ENCODE results near the gene NSD1. TPM values are rescaled to one million over a fixed set of nuclear protein-coding genes. Genes with fewer than 3 reads are reported as not detected.

The NSD1 gene
- total and polyA plus RNA-seq, 2 of the 8 experiments (the other 6 are each of a cell fraction or from before 2014, with no cell fraction given), result 22.8 to 168 TPM

DNA sequence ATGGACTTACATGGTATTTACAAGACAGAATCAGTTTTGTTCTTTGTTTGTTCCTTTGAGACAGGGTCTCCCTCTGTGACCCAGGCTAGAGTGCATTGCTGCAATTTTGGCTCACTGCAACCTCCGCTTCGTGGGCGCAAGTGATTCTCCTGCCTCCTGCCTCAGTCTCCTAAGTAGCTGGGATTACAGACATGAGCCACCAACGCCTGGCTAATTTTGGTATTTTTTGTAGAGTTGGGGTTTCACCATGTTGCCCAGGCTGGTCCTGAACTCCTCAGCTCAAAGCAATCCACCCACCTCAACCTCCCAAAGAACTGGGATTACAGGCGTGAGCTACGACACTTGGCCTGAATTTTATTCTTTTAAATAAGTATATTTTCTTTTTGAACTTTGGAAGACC lies 142.3 kb downstream of the NSD1 start:
- no peaks in the 10 kb centered on the region for H3K27me3 ChIP-seq (replicated peaks in 1 of 4; ENCODE audit: control insufficient read depth in 3 of 4, extremely low read depth in 1 of 4, insufficient read depth in 3 of 4, low read length in 3 of 4)
- no peak overlapping the region for H2BK15ac ChIP-seq (ENCODE audit: low read length)
- no peak overlapping the region for H2BK5ac ChIP-seq (ENCODE audit: low read depth, low read length)
- FAIRE-seq (no peak), DNase-seq (ENCODE audit: low read depth in 1 of 2, low spot score in 2 of 2) (no peak)
- no peak overlapping the region for H2AFZ ChIP-seq (ENCODE audit: low read length)
- ChIA-PET POLR2A (ENCODE audit: partially characterized antibody) (interaction anchor here (0.6 to 0.9 kb wide), 2 partner anchors 23 to 137 kb away, joined by 3 to 4 read pairs; no protein-coding TSS in a partner anchor), CTCF (ENCODE audit: partially characterized antibody) (no interaction called here)
- no peak overlapping the region for H2AK5ac ChIP-seq (ENCODE audit: low read depth, low read length)
- H3K23me2 ChIP-seq (ENCODE audit: low read depth, low read length), result no peaks in the 10 kb centered on the region
- H2BK120ac ChIP-seq (replicated peaks; ENCODE audit: low read depth, low read length), result no peak overlapping the region
- H3K79me2 ChIP-seq (ENCODE audit: control insufficient read depth in 1 of 2, insufficient read depth in 2 of 2, low read length in 2 of 2), result no peaks in the 10 kb centered on the region
- H3K4me2 ChIP-seq (ENCODE audit: insufficient read depth in 1 of 2, low read depth in 2 of 2, low read length in 2 of 2), result no peak overlapping the region
- H3K23ac ChIP-seq (ENCODE audit: insufficient read length), result no peak overlapping the region
- H3K79me1 ChIP-seq (ENCODE audit: low read depth, low read length), result no peaks in the 10 kb centered on the region
- H3K27ac ChIP-seq (ENCODE audit: low read depth, low read length), result no peak overlapping the region
- no peak overlapping the region for H3K9ac ChIP-seq (replicated peaks in 1 of 4; ENCODE audit: extremely low read depth in 1 of 4, low read depth in 3 of 4, low read length in 3 of 4)
- H4K8ac ChIP-seq (ENCODE audit: extremely low read depth, insufficient read depth, low read length), result no peak overlapping the region
- no peaks in the 10 kb centered on the region for H3K4me1 ChIP-seq (replicated peaks in 1 of 4; ENCODE audit: control insufficient read depth in 3 of 4, insufficient read depth in 4 of 4, low read length in 3 of 4)
- no peak overlapping the region for H3K4ac ChIP-seq (replicated peaks; ENCODE audit: insufficient read length, low read depth, low read length)
- H3K9me3 ChIP-seq (ENCODE audit: insufficient read depth in 2 of 2, low read depth in 1 of 2, low read length in 1 of 2), result no peaks in the 10 kb centered on the region
- no peak overlapping the region for H3K18ac ChIP-seq (ENCODE audit: extremely low read depth, low read length)
- no peak overlapping the region for H2BK20ac ChIP-seq (ENCODE audit: low read length)
- WGBS, 2 experiments (ENCODE audit: extremely low coverage in 1 of 2, insufficient coverage in 1 of 2, insufficient read length in 1 of 2, insufficient replicate concordance in 2 of 2, low coverage in 1 of 2, low lambda C conversion rate in 2 of 2, missing lambda C conversion rate in 1 of 2), result 95% methylated on average over 6 of the region's 6 CpGs; no CpG with 5 or more reads in 1 of the 2 experiments
- H4K20me1 ChIP-seq (replicated peaks in 1 of 2; ENCODE audit: control insufficient read depth in 1 of 2, insufficient read depth in 2 of 2, low read length in 2 of 2), result peaks cover 2 to 3% of the 10 kb centered on the region in 2 experiments
- no peak overlapping the region for H2BK12ac ChIP-seq (ENCODE audit: low read depth, low read length)
- H3K36me3 ChIP-seq (ENCODE audit: control insufficient read depth in 2 of 4, insufficient read depth in 4 of 4, low read length in 3 of 4), result peaks cover 19 to 86% (median 54%) of the 10 kb centered on the region in 4 experiments
- H4K5ac ChIP-seq (ENCODE audit: insufficient read length, low read depth, low read length), result no peak overlapping the region
- no peak overlapping the region for H3K14ac ChIP-seq (ENCODE audit: insufficient read length)
- no peak overlapping the region for H4K91ac ChIP-seq (replicated peaks; ENCODE audit: insufficient read length, low read length)
- H3K56ac ChIP-seq (replicated peaks; ENCODE audit: insufficient read length, low read depth, low read length), result no peak overlapping the region
- H3K4me3 ChIP-seq (ENCODE audit: extremely low read depth in 1 of 4, insufficient read depth in 2 of 4, low read depth in 3 of 4, low read length in 4 of 4), result no peak overlapping the region
